ENCODE data around the gene MAP3K19. TPM values are rescaled to one million over a fixed set of nuclear protein-coding genes. Genes with fewer than 3 reads are reported as not detected.

Gene MAP3K19
- polyA plus RNA-seq, 1 donor, result 0.01 TPM

Other genes with a start within 250 kb of the MAP3K19 start
- 0.34 TPM for gene ACMSD, start 208.8 kb downstream of the MAP3K19 start, polyA plus RNA-seq
- 46.9 TPM for gene CCNT2, start 128.6 kb downstream of the MAP3K19 start, polyA plus RNA-seq
- gene RAB3GAP1, start 4.8 kb upstream of the MAP3K19 start, polyA plus RNA-seq, result 42.1 TPM